Adrenal gland (tissue), 5 donors: ENCODE data around the gene ZNF814.

Experiments
- POLR2A ChIP-seq, 2 donors: fragments of 450-650 bp; IDR thresholded peaks; one replicate each; pipeline ENCODE4 v1.6.1; 2017; ENCODE audit warnings: antibody characterized with exemption in 2 of 2, mild to moderate bottlenecking in 2 of 2, moderate library complexity in 1 of 2
- TF ChIP-seq, protein P1 (sequence below), 6 experiments: fragments of 450-650 bp in 4 of 6; fragments of 200-600 bp in 2 of 6; sonication (generic) in 1 of 6; IDR thresholded peaks; 1 replicate in 5 of 6; 2 replicates in 1 of 6; pipeline versions ENCODE4 v1.5.1 to v1.8.0; 2016 to 2021; ENCODE audit warnings: antibody characterized with exemption in 6 of 6, mild to moderate bottlenecking in 2 of 6, moderate library complexity in 1 of 6
- donor health status: DM: no; HTN: no; CAD: no.

DNA sequence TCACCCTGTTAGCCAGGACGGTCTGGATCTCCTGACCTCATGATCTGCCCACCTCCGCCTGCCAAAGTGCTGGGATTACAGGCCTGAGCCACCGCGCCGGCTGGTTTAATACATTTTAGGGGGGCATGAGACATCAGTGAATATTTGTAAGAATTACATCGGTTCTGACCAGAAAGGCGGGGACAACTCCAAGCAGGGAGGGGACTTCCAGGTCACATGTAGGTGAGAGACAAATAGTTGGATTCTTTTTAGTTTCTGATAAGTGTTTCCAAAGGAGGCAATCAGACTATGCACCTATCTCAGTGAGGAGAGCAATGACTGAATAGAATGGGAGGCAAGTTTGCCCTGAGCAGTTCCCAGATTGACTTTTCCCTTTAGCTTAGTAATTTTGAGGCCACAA lies 70.5 kb downstream of the ZNF814 start:
- TF ChIP-seq, protein P1, sequence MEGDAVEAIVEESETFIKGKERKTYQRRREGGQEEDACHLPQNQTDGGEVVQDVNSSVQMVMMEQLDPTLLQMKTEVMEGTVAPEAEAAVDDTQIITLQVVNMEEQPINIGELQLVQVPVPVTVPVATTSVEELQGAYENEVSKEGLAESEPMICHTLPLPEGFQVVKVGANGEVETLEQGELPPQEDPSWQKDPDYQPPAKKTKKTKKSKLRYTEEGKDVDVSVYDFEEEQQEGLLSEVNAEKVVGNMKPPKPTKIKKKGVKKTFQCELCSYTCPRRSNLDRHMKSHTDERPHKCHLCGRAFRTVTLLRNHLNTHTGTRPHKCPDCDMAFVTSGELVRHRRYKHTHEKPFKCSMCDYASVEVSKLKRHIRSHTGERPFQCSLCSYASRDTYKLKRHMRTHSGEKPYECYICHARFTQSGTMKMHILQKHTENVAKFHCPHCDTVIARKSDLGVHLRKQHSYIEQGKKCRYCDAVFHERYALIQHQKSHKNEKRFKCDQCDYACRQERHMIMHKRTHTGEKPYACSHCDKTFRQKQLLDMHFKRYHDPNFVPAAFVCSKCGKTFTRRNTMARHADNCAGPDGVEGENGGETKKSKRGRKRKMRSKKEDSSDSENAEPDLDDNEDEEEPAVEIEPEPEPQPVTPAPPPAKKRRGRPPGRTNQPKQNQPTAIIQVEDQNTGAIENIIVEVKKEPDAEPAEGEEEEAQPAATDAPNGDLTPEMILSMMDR (IDR thresholded peaks at IDR 0.05) = no peak
- no peak for TF ChIP-seq POLR2A (IDR thresholded peaks at IDR 0.05)
